Transverse colon (tissue), 4 donors: ENCODE data around the gene IGSF9B.

Experiments used
- CTCF ChIP-seq, 5 experiments: fragments of 200-600 bp in 3 of 5; fragments of 450-650 bp in 2 of 5; sonication (generic) in 3 of 5; IDR thresholded peaks; 1 replicate in 2 of 5; 2 replicates in 3 of 5; pipeline ENCODE4 v1.5.1; 2016 to 2017; ENCODE audit warnings: antibody characterized with exemption in 5 of 5, inconsistent platforms in 3 of 5, mild to moderate bottlenecking in 2 of 5, moderate library complexity in 1 of 5
- EP300 ChIP-seq: sonication (generic); formaldehyde crosslinking; IDR thresholded peaks from one replicate; pipeline ENCODE4 v1.6.1; 2017; ENCODE audit warnings: antibody characterized with exemption, low read depth
- POLR2A ChIP-seq: fragments of 450-650 bp; IDR thresholded peaks from one replicate; pipeline ENCODE4 v1.6.1; 2016; ENCODE audit warnings: antibody characterized with exemption, mild to moderate bottlenecking, moderate library complexity
- POLR2AphosphoS5 ChIP-seq, 3 donors: sonication (generic); formaldehyde crosslinking; IDR thresholded peaks; one replicate each; pipeline ENCODE4 v1.6.1; 2016; ENCODE audit warnings: antibody characterized with exemption in 3 of 3

- TF ChIP-seq POLR2A (no peak), CTCF (IDR thresholded peaks at IDR 0.05) (no peak), POLR2AphosphoS5 (IDR thresholded peaks at IDR 0.05) (no peak), EP300 (no peak)
Observed at GRCh38 chr11:133895551-133895950, 61.2 kb downstream of the IGSF9B start.
